Stimulated activated CD8-positive, alpha-beta memory T cell treated with anti-CD3 and anti-CD28 coated beads, Interleukin-4, amount 100 ng/mL, for 24 hours (primary cell): ENCODE data around the gene RIMS4.
"Not testable (repeated sequence)": the region's sequence is repeated elsewhere in the genome, so short reads cannot be mapped to it uniquely, and the experiment has no call there.

Source experiments
- DNase-seq: peaks from one replicate; pipeline ENCODE4 v3.0.0-alpha.2; 2020; ENCODE audit warnings: low read depth

The RIMS4 gene

GRCh38 chr20:44795836-44796235 is 14.5 kb downstream of the RIMS4 start:
- DNase-seq = no peak

GRCh38 chr20:44792796-44793195 is 17.6 kb downstream of the RIMS4 start:
- DNase-seq = no peak

- DNase-seq = no peak
Observed at GRCh38 chr20:44790638-44791393, 19.5 kb downstream of the RIMS4 start.

GRCh38 chr20:44788706-44789456 is 21.5 kb downstream of the RIMS4 start:
- no peak for DNase-seq

- no peak for DNase-seq
Observed at GRCh38 chr20:44787299-44787698, 23.0 kb downstream of the RIMS4 start.

GRCh38 chr20:44785768-44786167 is 24.6 kb downstream of the RIMS4 start:
- no peak for DNase-seq

- DNase-seq = no peak
Observed at GRCh38 chr20:44784688-44785087, 25.7 kb downstream of the RIMS4 start.

GRCh38 chr20:44781791-44782190 is 28.6 kb downstream of the RIMS4 start:
- DNase-seq = no peak

GRCh38 chr20:44781118-44781517 is 29.2 kb downstream of the RIMS4 start:
- no peak for DNase-seq

- DNase-seq = no peak
Observed at GRCh38 chr20:44780226-44780625, 30.1 kb downstream of the RIMS4 start.

GRCh38 chr20:44776980-44777379 is 33.4 kb downstream of the RIMS4 start:
- DNase-seq = no peak

GRCh38 chr20:44773070-44773829 is 37.1 kb downstream of the RIMS4 start:
- no peak for DNase-seq

GRCh38 chr20:44772636-44773035 is 37.7 kb downstream of the RIMS4 start:
- no peak for DNase-seq

- no peak for DNase-seq
Observed at GRCh38 chr20:44771172-44771535, 39.2 kb downstream of the RIMS4 start.

GRCh38 chr20:44770484-44771171 is 39.7 kb downstream of the RIMS4 start:
- DNase-seq = no peak

GRCh38 chr20:44769481-44769863 is 40.9 kb downstream of the RIMS4 start:
- no peak for DNase-seq

- DNase-seq = no peak
Observed at GRCh38 chr20:44768854-44769480, 41.4 kb downstream of the RIMS4 start.

- DNase-seq = no peak
Observed at GRCh38 chr20:44768256-44768655, 42.1 kb downstream of the RIMS4 start.

GRCh38 chr20:44765701-44766347 is 44.5 kb downstream of the RIMS4 start:
- DNase-seq = no peak

GRCh38 chr20:44765091-44765490 is 45.3 kb downstream of the RIMS4 start:
- no peak for DNase-seq

- DNase-seq = not testable (repeated sequence)
Observed at GRCh38 chr20:44763798-44764197, 46.5 kb downstream of the RIMS4 start.
